T-helper 17 cell (primary cell): ENCODE results near the gene DBP. TPM values are rescaled to one million over a fixed set of nuclear protein-coding genes. Genes with fewer than 3 reads are reported as not detected.

Experiments used
- ATAC-seq: fragments of 150-1000 bp; cut with Tn5 transposase; 2 replicates; pipeline ENCODE4 v1.10.0; 2021; ENCODE audit warnings: mild to moderate bottlenecking, moderate library complexity
- DNase-seq, 3 donors: peaks; one replicate each; pipeline versions ENCODE4 v3.0.0 to v3.0.0-alpha.2; 2020 to 2021
- H3K9me3 ChIP-seq: one replicate; pipeline ENCODE4 v1.7.0; 2013; ENCODE audit warnings: low read length, mild to moderate bottlenecking; ENCODE audit not compliant: control insufficient read depth, poor library complexity, severe bottlenecking
- H3K27ac Mint-ChIP-seq: one replicate; pipeline ENCODE4 v1.8.0; 2022; ENCODE audit warnings: mild to moderate bottlenecking, moderate library complexity, mixed read lengths
- H3K27me3 Mint-ChIP-seq: one replicate; pipeline ENCODE4 v1.8.0; 2022; ENCODE audit warnings: mixed read lengths
- H3K36me3 Mint-ChIP-seq: one replicate; pipeline ENCODE4 v1.8.0; 2022; ENCODE audit warnings: low read depth, mixed read lengths
- H3K4me1 Mint-ChIP-seq: one replicate; pipeline ENCODE4 v1.8.0; 2022; ENCODE audit warnings: mild to moderate bottlenecking, mixed read lengths
- H3K4me3 Mint-ChIP-seq: one replicate; pipeline ENCODE4 v1.8.0; 2022; ENCODE audit warnings: mild to moderate bottlenecking, moderate library complexity, mixed read lengths
- total RNA-seq, 4 donors: library from RNA in 2 of 4; stranded (reverse) in 2 of 4; gene quantifications; one replicate each; pipeline ENCODE4 v1.2.3 and lab custom pipeline; 2022 to 2026

The DBP gene
- total RNA-seq, 2 donors from 2014 or later: 29.7 to 38.2 TPM

DNA sequence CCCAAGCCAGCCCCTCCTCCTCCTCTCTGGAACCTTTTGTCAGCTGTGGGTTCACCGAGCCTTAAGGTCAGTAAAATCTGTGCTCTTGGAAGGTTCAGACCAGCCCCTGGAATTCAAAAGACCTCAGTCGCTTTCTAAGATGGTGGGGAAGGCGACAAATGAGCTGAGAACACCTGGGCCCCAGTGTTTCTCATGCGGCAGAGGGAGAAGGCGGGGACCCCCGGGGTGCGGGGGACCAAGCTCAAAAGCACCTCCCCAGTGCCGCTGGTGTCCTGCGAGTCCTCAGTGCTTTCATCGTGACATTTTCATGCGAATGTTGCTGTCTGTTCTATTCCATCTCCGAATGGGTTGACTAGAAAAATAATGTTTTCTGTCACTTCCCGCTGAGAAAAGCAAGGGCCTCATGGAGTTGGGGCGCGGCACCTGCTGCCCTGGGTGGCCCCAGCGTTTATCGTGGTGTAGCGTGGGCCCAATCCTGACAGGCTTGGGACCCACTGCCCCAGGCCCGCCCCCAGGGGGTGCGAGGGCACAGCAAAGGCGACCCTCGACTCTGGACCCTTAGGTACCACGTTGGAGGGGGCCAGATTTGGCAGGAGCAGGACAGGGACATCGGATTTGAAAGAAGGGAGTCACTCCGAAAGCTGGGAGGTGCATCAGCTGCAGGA, 36.4 kb upstream of the DBP start:
- H3K9me3 ChIP-seq: no peaks in the 10 kb centered on the region
- Mint-ChIP-seq H3K27ac (no peak overlapping the region), H3K27me3 (no peaks in the 10 kb centered on the region), H3K4me3 (no peak overlapping the region), H3K36me3 (no peaks in the 10 kb centered on the region), H3K4me1 (peaks cover 6% of the 10 kb centered on the region)
- DNase-seq (no peak), ATAC-seq (no peak)

DNA sequence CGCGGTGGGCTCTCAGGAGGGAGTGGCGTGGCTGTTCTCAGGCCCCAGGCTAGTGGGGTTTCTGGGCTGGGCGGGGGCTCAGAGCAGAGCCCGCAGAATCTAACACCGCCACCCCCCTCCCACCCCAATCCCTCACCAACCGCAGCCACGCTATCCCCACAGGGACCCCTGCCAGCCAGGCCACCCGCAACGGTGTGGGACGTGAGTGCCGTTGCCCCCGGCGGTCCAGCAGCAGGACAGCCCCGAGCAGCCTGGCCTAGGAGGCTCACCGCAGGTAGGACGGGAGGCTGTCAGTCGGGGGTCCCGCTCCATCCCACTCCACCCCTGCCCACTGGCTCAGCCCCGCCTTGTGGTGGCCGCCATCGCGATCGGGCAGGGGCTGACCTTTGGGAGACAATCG, 35.8 kb upstream of the DBP start, which contains the start of gene NTN5:
TSS of gene NTN5 (minus strand) at position 24 of the 400 bp plus-strand sequence. CDS start 2,031 bp downstream, outside the sequence.
- H3K36me3 Mint-ChIP-seq: no peaks in the 10 kb centered on the region
- DNase-seq: no peak
- H3K27ac Mint-ChIP-seq: no peak within 1 kb of the TSS
- no peaks in the 10 kb centered on the region for H3K27me3 Mint-ChIP-seq
- no peak within 1 kb of the TSS for H3K4me3 Mint-ChIP-seq
- H3K9me3 ChIP-seq: no peaks in the 10 kb centered on the region
- H3K4me1 Mint-ChIP-seq: peaks cover 6% of the 10 kb centered on the region
- ATAC-seq: no peak

DNA sequence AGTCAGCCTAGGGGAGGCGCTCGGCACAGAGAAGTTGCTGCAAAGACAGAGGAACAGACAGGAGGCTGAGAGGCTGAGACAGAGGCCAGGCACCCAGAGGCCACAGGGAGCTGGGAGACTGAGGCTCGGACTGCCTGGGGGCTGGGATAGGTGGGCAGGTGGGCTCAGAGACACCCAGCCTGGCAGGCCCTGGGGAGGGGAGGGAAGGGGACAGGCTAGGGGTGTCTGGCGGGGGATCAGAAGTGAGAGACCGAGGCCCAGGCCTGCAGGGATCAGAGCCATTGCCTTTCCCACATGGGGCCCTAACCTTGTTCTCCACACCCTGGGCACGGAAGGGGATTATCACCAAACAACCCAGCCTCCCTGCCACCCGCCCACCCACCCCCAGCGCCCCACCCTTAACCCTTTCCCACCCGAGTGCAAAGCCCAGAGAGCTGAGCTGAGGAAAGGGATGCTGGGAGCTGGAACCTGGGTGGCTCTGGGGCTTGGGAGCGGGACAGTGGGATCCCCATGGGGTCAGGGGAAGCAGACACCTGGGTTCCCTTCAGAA, 34.3 kb upstream of the DBP start:
- no peak for ATAC-seq
- Mint-ChIP-seq H3K4me1 (peaks cover 6% of the 10 kb centered on the region), H3K36me3 (no peaks in the 10 kb centered on the region), H3K27ac (no peak overlapping the region), H3K27me3 (no peaks in the 10 kb centered on the region), H3K4me3 (no peak overlapping the region)
- no peaks in the 10 kb centered on the region for H3K9me3 ChIP-seq
- DNase-seq: no peak

DNA sequence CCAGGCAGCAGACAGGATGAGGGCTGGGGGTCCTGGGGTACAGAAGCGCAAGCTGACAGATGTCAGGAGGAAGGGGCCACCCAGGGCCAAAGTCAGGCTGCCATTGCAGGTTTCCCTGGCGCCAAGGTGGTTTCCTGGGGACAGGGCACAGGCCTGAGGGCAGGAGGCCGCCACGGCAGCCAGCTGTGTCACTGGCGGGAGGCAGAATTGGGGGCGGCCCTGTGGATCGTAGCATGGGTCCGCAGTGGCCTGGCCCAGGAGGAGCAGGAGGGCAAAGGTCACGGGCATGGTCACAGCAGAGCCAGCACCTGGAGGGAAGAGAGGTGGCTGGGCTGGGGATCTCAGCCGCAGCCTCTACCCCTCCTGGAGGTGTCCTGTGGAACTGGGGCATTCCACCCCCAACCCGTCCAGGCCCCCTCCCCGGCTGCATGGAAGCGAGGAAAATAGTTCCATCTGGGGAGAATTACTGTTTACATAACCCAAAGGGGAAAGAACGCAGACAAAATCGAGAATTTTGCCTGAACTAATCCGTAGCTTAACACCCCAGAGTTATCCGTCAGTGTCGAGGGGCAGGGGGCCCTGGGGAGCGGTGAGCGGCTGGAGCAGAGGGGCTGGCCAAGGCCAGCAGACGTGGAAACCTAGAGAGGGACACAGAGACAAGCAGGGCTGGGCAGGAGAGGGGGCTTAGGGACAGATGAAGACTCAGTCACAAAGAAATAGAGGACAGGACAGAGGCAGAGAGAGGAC, 33.7 kb upstream of the DBP start:
- H3K27ac Mint-ChIP-seq: no peak overlapping the region
- no peak overlapping the region for H3K4me3 Mint-ChIP-seq
- peaks cover 6% of the 10 kb centered on the region for H3K4me1 Mint-ChIP-seq
- no peaks in the 10 kb centered on the region for H3K9me3 ChIP-seq
- no peak for DNase-seq
- no peaks in the 10 kb centered on the region for H3K27me3 Mint-ChIP-seq
- no peak for ATAC-seq
- no peaks in the 10 kb centered on the region for H3K36me3 Mint-ChIP-seq

DNA sequence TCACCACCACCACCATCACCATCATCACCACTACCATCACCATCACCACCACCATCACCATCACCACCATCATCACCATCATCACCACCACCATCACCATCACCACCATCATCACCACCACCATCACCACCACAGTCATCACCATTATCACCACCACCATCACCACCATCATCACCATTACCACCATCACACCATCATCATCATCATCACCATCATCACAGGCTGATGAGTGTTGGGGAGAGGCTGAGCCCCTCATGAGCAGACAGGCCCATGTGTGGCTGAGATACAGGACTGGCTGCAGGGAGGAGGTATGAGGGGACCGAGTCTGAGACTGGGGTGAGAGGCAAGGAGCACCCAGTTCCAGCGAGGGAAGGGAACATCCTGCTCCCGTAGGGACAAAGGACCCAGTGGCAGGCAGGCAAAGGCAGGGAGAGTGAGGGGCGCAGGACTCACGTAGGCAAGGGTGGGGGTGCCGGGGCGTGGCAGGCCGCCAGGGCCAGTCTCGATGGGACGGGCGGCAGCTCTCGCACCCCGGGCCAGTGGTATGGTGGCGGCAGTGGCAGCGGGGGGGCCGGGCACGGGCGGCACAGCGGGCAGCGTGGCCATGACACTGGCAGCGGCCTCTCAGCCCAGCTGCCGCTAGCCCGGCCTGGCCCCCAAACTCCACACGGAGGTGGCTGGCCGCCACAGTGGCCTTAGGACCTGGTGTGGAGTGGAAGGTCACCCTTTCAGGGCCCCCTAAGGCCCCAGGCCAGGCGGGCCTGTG, 32.9 kb upstream of the DBP start:
- Mint-ChIP-seq H3K4me3 (no peak overlapping the region), H3K27me3 (no peaks in the 10 kb centered on the region)

DNA sequence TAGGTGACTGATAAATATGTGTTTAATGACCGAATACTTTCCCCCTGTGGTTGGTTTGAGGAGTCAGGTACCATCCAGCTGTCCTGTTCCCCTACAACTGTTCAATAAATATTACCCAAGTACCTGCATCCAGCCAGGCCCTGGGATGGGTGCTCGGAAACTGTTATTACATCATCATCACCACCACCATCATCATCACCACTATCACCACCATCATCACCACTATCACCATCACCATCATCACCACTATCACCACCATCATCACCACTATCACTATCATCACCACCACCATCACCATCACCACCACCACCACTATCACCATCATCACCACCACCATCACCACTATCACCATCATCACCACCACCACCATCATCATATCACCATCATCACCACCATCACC, 31.6 kb upstream of the DBP start:
- H3K9me3 ChIP-seq: no peaks in the 10 kb centered on the region
- DNase-seq (no peak), ATAC-seq (no peak)
- no peaks in the 10 kb centered on the region for H3K4me1 Mint-ChIP-seq
- H3K27ac Mint-ChIP-seq: no peak overlapping the region
- H3K4me3 Mint-ChIP-seq: no peak overlapping the region
- no peaks in the 10 kb centered on the region for H3K27me3 Mint-ChIP-seq
- no peaks in the 10 kb centered on the region for H3K36me3 Mint-ChIP-seq

More for the DNA sequence above, 32.9 kb upstream of the DBP start:
- Mint-ChIP-seq H3K4me1 (peaks cover 1% of the 10 kb centered on the region), H3K36me3 (no peaks in the 10 kb centered on the region), H3K27ac (no peak overlapping the region)
- no peak for ATAC-seq
- no peaks in the 10 kb centered on the region for H3K9me3 ChIP-seq
- DNase-seq: no peak

DNA sequence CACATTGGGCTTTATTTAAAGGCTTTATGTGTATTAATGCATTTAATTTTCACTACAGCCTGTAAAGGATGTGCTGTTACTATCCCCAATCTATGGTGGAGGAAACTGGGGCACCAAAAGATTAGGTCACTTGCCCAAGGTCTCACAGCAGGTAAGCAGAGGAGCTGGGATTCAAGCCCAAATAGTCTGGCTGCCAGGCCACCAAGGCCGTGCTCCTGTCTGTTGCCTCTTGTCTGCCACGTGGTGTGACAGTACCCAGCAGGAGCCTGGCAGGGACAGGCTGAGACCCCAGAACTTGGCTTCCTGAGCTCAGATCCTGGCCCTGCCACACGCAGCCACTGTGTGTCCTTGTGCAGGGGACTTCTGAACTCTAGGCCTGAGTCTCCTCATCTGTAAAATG, 31.2 kb upstream of the DBP start:
- Mint-ChIP-seq H3K36me3 (no peaks in the 10 kb centered on the region), H3K27me3 (no peaks in the 10 kb centered on the region), H3K27ac (no peak overlapping the region), H3K4me3 (no peak overlapping the region), H3K4me1 (no peaks in the 10 kb centered on the region)
- ATAC-seq: no peak
- H3K9me3 ChIP-seq: no peaks in the 10 kb centered on the region
- no peak for DNase-seq

DNA sequence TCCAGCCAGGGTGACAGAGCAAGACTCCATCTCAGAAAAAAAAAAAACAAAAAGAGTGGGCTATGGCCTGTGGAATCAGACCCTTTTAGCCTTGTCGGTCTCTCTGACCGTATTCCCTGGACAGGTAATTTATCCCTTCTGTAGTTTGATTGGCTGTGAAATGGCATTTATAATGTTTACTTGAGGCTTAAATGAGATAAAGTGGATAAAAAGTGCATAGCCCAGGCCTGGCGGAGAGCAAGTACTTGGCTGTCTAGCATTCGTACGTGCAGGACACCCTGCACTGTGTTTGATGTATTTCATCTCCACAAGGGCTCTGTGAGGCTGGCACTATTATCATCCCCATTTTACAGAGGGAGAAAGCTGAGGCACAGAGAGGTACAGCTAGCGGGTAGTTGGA, 28.6 kb upstream of the DBP start:
- ATAC-seq (no peak), DNase-seq (no peak)
- H3K4me1 Mint-ChIP-seq: peaks cover 6% of the 10 kb centered on the region
- no peak overlapping the region for H3K27ac Mint-ChIP-seq
- no peaks in the 10 kb centered on the region for H3K9me3 ChIP-seq
- H3K36me3 Mint-ChIP-seq: no peaks in the 10 kb centered on the region
- H3K4me3 Mint-ChIP-seq: no peak overlapping the region
- H3K27me3 Mint-ChIP-seq: no peaks in the 10 kb centered on the region

DNA sequence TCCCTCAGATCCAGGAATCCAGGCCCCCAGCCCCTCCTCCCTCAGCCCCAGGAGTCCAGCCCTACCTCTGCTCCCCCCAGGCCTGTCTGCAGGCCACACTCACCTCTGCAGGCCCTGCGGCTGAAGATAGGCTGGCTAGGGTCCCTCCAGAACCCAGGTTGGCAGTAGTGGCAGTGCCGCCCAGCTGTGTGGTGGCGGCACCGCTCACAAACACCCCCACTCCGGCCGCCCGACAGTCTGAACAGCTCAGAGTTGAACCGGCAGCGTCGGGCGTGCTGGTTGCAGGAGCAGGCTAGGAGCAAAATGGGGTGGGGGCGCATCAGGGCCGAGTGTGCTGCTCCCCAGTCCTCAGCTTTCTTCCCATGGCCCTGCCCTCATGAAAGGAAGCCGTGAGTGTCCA, 27.3 kb upstream of the DBP start:
- no peaks in the 10 kb centered on the region for H3K9me3 ChIP-seq
- Mint-ChIP-seq H3K4me3 (no peak overlapping the region), H3K27me3 (no peaks in the 10 kb centered on the region), H3K4me1 (peaks cover 8% of the 10 kb centered on the region), H3K36me3 (no peaks in the 10 kb centered on the region), H3K27ac (no peak overlapping the region)
- DNase-seq (no peak), ATAC-seq (no peak)

DNA sequence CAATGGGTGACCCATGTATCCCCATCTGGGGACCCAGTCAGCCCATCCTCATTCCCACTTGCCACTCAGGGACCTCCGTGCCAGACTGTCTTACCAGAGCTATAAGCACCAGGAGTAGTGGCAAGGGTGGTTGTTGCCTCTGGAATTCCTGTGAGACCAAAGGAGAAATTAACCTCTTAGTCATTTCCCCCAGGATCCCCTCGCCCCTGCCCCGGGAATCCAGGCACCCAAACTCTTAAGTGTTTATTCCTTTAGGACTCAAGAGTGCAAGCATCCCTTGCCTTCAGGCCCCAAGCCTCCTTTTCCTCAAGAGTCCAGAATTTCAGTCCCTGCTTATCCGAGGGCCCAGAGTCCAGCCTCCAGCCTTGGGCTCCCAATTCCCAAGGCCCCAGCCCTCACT, 26.5 kb upstream of the DBP start:
- no peaks in the 10 kb centered on the region for H3K27me3 Mint-ChIP-seq
- no peak overlapping the region for H3K4me3 Mint-ChIP-seq
- no peak overlapping the region for H3K27ac Mint-ChIP-seq
- no peaks in the 10 kb centered on the region for H3K36me3 Mint-ChIP-seq
- ATAC-seq (no peak), DNase-seq (no peak)
- H3K9me3 ChIP-seq: no peaks in the 10 kb centered on the region
- peaks cover 11% of the 10 kb centered on the region for H3K4me1 Mint-ChIP-seq

DNA sequence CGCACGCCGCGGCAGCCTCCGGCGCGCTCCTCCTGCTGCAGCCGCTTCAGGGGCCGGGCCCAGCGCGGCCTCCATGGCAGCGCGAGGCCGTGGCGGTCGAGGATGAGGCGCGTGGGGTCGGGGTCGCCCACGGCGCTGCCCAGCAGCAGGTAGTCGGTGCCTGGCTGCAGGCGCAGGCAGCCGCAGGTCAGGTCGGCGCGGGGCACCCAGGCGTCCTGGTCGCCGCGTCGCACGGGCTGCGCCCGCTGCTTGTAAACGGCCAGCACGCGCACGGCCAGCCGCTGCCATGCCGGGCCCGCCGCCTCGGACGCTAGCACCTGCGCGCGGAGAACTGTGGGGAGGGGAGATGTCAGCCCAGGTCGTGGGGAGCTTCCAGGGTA, 24.5 kb upstream of the DBP start:
- Mint-ChIP-seq H3K27me3 (no peaks in the 10 kb centered on the region), H3K36me3 (no peaks in the 10 kb centered on the region), H3K4me1 (peaks cover 13% of the 10 kb centered on the region), H3K27ac (no peak overlapping the region), H3K4me3 (no peak overlapping the region)
- ATAC-seq (no peak), DNase-seq (no peak)
- no peaks in the 10 kb centered on the region for H3K9me3 ChIP-seq

DNA sequence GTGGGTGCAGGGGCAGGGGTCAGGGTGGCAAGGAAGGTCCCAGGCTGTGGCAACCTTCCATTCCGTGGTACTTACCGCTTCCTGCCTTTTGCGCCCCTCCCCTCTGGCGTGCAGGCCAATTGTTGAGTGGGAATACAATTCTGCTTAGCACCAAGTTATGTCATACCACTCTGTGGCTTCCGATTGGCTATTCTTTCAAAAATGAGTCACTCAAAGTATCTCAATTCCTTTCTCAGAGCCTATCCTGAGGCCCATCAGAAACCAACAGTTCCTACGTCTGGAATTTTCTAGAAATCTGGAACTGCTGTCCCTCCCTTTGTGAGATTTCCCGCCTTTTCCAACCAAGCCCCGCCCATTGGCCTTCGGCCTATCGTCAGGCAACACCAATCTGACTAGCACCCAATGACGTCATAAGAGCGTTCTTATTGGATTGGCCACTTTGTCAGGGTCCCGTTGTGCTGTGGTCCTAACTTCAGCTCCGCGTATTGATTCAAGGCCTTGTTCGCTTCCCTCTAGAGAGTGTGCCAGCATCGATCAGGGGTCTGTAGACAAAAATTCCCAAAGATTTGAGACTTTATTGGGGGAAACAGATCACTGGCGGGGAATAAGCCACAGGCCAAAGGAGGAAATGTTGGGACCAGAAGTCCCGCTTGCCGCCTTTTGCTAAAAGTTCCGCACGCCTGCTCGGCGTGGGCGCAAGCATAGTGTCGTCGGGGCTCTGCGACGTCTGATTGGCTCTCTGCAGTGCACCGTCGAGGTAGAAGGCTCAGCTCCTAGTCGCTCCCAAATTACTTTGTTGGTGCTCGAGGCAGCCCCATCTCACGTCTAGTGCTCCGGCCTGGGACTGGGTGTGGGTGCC, 23.9 kb upstream of the DBP start:
- no peaks in the 10 kb centered on the region for H3K9me3 ChIP-seq
- Mint-ChIP-seq H3K27me3 (no peaks in the 10 kb centered on the region), H3K27ac (peak overlapping the region; percentile 92), H3K4me1 (peaks cover 13% of the 10 kb centered on the region), H3K4me3 (peak overlapping the region; percentile 80), H3K36me3 (no peaks in the 10 kb centered on the region)
- DNase-seq (peak; percentile 50 to 60 (median 57)), ATAC-seq (peak; percentile 93)
